Activated naive CD4-positive, alpha-beta T cell treated with anti-CD3 and anti-CD28 coated beads, Interleukin-2, amount 50 U/mL, for 16 hours (primary cell): ENCODE data around the gene GALNT13.

Experiments
- DNase-seq: peaks from one replicate; pipeline ENCODE4 v3.0.0-alpha.2; 2020

Gene GALNT13

DNA sequence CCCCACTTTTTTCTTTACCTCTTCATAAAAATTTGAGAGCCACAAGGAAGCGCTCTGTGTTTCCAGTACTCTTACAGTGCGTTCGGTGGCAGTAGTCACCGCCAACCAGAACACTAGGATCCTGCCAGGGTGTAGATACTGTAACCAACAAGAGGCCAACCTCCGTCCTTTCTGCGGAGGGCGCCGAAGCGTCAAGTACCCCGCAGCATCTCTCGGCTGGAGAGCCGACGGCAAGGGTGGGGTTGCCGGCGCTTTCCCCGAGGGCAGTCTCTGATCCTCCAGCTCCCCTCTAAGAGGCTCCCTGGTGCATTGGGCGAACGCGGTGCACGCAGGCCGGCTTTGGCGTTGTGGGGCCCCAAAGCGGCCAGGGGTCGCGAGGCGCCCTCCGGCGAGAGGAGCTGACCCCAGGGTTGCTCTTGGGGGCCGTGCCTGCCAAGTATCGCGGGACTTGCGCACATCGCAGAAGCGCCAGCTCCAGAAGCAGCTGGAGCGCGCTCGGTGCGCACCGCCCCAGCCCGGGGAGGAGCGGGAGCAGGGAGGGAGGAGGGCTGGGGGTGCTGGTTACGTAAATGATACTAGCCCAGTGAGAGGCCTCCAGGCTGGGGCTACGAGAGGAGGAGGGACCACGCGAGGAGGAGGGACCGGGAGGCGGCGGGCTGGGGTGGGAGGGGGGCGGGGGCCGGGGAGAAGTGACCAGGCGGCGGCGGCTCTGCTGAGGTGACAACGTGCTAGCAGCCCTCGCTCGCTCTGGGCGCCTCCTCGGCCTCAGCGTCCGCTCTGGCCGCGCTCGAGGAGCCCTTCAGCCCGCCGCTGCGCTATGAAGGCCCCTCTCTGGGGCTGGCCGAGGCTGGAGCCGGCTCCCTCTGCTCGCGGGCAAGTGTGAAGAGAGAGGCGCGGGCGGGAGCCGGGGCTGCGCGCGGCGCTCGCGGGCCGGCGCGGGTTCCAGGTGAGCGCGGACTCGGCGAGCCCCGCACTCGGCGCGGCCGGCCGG is at the start of gene GALNT13:
Gene GALNT13 (plus strand): TSS at position 692 of the 991 bp plus-strand sequence.
- no peak for DNase-seq

- DNase-seq = no peak
Observed at GRCh38 chr2:153823880-153824279, 47.8 kb upstream of the GALNT13 start.

- DNase-seq = no peak
Observed at GRCh38 chr2:153828335-153828734, 43.4 kb upstream of the GALNT13 start.

DNA sequence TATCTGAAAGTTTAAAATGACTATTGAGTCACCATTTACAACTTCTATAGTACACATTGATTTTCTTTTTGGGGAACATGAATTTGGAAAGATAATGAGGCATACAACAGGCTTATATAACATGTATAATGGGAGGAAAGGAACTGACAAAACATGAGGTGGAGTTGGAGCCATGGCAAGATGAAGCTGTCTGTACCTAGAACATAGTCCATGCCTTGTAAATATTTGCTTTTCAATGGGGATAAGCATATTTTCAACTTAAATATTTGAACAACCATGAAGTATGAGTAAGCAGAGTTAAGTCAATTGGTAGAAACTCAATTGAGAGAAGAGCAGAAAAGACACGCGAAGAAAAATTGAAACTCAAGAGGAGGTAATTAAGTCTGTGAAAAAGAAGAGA is 37.1 kb upstream of the GALNT13 start:
- no peak for DNase-seq

DNA sequence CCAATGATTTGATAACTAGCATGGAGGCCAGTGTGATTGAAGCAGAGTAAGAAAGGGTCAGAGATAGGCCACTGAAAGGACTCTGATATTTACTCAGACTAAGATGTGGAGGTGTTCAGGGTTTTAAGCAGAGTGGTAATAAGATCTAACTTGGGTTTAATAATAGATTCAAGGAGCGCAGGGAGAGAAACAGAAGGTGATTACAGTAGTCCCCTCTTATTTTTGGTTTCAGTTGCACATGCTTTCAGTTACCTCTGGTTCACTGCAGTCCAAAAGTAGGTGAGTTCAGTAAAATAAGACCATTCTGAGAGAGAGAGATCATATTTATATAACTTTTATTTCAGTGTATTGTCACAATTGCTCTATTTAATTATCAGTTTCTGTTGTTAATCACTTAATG is 13.5 kb upstream of the GALNT13 start:
- no peak for DNase-seq

GRCh38 chr2:153864022-153864421 is 7.7 kb upstream of the GALNT13 start:
- DNase-seq = no peak

GRCh38 chr2:153866595-153866994 is 5.1 kb upstream of the GALNT13 start:
- no peak for DNase-seq

GRCh38 chr2:153870308-153870707 is 1.4 kb upstream of the GALNT13 start:
- DNase-seq = no peak

GRCh38 chr2:153872311-153873051 is 759 bp downstream of the GALNT13 start:
- DNase-seq = no peak

- no peak for DNase-seq
Observed at GRCh38 chr2:153873052-153874048, 1.6 kb downstream of the GALNT13 start.

DNA sequence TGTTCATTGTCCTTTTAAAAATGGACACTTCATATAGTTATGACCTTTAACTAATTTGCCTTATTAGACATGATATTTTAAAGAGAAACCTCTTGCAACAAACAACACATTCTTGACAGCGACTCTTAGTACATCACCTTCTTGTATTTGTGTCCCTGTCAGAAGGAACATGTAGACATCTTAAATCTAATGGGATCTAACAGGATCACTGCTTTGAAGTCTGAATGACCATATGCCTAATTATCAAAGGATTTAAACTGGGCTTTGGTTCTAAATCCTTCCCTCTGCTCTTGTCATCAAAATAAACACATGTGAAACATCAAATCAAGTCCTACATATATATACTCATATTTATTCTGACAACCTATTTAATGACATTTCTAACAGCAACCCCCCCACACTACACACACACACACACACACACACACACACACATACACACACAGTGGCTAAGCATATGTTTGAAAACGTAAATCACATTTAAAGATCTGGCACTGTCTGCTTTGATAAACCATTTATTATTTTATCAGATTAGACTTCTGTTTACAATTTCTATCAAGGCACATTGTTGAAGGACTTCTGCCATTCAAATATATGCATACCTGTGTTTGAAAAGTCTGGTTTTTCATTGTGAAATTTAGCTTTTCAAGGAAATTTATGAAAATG is 4.2 kb downstream of the GALNT13 start:
- DNase-seq = no peak

DNA sequence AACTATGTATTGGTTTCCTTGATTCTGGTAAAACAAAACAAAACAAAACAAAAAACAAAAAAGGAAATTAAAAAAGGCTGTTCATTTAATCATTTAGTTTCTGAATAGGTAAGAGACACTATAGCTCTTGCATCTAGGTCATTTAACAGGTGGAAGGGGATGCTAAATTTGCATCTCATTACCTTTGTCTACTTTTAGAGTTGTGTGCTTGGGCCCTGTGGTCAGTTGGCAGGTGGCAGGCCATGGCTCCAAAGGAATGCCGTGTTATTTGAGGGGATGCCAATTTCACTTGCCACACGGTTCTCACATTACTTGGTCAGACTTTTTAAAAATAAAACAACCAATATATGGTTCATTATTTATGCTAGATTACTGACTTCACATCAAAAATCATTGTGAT is 9.2 kb downstream of the GALNT13 start:
- DNase-seq = no peak

- no peak for DNase-seq
Observed at GRCh38 chr2:153886833-153887232, 15.1 kb downstream of the GALNT13 start.

- no peak for DNase-seq
Observed at GRCh38 chr2:153890576-153890975, 18.9 kb downstream of the GALNT13 start.

GRCh38 chr2:153891051-153891450 is 19.3 kb downstream of the GALNT13 start:
- no peak for DNase-seq

DNA sequence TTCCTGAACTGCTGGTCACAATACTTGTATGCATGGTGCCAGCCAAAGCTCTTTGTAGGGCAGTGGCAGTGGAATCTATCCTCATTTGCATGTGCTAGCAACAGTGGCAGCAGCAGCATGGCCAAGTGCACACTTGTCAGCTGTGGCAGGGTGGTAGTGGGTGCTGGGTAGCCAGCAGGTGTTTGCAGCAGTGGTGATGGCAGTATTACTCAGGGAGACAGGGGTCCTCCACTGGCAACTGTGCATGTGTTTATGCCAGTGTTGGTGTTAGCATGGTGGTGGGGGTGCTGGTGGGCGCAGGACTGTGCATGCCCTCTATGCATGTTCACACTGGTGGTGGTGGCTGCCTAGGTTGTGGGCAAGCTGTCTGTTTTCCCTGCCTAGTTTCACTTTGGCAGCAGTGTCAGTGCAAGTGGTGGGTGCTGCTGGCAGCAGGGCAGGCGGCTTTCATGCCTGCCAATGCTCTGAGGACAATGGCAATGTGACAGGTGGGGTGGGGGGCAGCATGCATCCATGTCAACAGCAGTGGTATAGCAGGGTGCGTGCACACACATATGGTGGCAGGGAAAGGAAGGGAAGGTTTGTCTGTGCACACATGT is 41.2 kb downstream of the GALNT13 start:
- DNase-seq = no peak

DNA sequence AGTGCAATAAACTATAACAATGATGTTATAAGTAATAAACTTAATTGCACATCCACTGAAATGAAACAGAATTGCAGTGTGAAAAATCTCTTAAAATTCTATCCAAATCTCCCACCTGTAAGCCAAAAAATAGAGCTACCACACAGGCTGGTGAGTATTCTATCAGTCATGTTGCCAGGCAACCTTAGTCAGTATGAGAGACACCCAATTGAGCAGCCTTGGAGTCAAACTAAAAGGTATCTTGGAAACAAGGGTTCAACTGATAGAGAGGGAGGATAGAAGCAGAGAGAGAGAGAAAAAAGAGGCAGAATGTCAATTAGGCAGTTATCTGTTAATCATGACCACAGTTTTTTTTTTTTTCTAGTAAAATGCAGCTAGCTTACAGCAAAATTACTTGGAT is 45.8 kb downstream of the GALNT13 start:
- DNase-seq = no peak

- DNase-seq = no peak
Observed at GRCh38 chr2:153935511-153935910, 63.8 kb downstream of the GALNT13 start.

DNA sequence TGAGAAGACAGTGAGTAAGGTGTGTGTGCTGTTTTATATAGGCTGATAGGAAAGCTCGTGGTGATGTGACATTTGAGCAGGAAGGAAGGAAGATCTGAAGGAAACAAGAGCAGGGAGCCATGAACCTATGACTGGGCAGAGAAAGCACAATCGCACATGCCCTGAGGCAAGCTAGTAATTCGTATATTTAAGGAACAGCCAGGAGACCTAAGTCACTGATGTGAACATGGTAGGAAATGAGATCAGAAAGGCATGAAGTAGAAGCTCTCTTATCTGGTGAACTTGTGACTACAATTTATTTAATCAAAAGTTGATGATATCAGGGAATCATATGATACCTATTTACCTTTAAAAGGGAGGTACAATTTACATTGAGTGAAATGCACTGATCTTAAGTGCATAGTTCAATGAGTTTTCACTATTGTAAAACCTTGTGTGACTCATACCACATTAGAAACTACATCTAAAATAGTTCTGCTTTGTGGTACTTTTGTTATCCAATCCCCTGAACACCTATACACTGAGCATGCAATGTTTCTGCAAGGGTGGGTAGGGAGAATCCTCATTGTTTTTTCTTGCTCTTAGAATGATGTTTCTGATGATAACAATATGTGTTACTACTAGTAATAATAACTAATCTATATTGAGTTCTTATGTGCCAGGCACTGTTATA is 67.5 kb downstream of the GALNT13 start:
- no peak for DNase-seq

GRCh38 chr2:153940511-153940910 is 68.8 kb downstream of the GALNT13 start:
- no peak for DNase-seq

GRCh38 chr2:153944800-153945199 is 73.1 kb downstream of the GALNT13 start:
- DNase-seq = no peak
